HG03571 (cell line): ENCODE data around the gene PRPF18.

Source experiments
- ATAC-seq: cut with Tn5 transposase; IDR thresholded peaks from one replicate; pipeline ENCODE4 v1.9.1; 2021; ENCODE audit not compliant: unreplicated experiment

The PRPF18 gene

GRCh38 chr10:13637303-13637856 is 50.6 kb downstream of the PRPF18 start:
- ATAC-seq = no peak

DNA sequence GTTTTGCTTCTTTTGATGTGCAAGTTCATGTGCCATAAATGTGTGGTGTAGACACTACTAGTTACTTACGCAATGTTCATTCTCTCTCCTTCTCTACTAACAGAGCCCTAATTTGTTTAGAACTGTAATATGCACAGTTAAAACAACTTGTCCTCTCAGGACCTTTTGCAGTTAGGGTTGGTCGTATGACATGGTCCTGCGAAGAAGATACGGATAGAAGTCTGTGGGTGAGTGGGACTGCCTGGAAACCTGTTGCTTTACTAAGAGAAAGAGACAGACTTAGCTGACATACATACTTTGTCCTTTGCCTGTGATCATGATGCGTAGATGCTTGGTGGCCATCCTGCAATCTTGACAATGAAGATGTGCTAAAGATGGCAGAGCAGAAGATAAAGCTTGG is 51.1 kb downstream of the PRPF18 start:
- no peak for ATAC-seq

- ATAC-seq = no peak
Observed at GRCh38 chr10:13642293-13642692, 55.5 kb downstream of the PRPF18 start.

DNA sequence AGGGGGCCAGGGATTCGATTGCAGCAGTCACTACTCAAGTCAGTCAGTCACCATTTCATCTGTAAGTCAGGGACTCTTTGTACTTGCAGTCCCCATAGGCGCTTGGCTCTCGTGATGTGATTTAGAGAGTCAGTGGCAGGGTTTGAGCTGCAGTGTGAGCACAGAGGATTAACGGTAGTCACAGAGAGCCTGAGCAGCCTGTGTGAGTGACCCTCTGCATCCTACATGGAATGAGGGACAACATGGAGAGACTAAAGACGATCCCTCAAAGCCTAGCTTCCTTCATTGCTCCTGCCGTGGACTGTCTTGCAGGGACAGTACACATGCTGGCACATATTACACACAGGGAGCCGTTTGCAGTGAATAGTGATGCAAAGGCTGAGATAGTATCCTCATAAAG is 56.3 kb downstream of the PRPF18 start:
- ATAC-seq = no peak

- ATAC-seq = no peak
Observed at GRCh38 chr10:13644866-13645265, 58.1 kb downstream of the PRPF18 start.

DNA sequence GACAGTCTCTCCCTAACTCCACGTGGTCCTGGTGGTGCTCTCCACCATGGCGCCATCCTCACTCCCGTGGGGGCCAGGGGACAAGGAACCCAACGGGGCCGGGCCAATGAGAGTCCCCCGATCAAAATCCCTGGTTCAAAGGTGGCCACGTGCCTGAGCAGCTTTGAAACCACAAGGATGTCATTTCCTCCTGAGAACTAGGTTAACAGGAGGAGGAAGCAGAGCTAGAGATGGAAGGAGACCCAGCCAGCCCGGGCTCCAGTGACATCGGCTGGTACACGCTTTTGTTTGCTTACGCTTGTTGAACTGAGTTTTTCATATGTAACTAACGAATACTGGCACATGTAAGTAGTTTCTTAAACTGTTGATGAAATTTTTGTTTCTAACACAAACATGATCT is 61.7 kb downstream of the PRPF18 start:
- no peak for ATAC-seq

- peak; percentile 58 for ATAC-seq
Observed at GRCh38 chr10:13649844-13650520, 63.2 kb downstream of the PRPF18 start.

GRCh38 chr10:13650961-13651360 is 64.2 kb downstream of the PRPF18 start:
- ATAC-seq = no peak

GRCh38 chr10:13651969-13652720 is 65.4 kb downstream of the PRPF18 start:
- ATAC-seq = no peak

DNA sequence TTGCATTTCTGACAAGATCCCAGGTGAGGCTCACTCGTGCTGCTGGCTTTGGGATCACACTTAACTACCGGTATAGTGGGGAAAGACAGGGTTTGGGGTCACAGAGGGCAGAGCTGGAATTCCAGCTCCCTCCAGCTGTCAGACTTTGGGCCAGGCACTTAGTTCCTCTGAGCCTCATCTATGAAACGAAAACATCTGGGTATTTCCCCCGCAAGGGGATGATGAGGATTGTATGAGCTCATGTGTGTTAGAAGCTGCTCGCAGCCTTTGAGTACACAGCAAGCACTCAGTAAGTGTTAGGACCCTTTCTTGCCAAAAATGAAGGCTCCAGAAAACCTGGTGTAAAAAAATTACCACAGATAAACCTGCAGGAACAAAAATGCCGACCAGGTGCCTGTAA is 66.1 kb downstream of the PRPF18 start:
- ATAC-seq = no peak

GRCh38 chr10:13654118-13654830 is 67.5 kb downstream of the PRPF18 start:
- ATAC-seq = no peak

- ATAC-seq = no peak
Observed at GRCh38 chr10:13654846-13655245, 68.1 kb downstream of the PRPF18 start.

- no peak for ATAC-seq
Observed at GRCh38 chr10:13656337-13657100, 69.8 kb downstream of the PRPF18 start.

DNA sequence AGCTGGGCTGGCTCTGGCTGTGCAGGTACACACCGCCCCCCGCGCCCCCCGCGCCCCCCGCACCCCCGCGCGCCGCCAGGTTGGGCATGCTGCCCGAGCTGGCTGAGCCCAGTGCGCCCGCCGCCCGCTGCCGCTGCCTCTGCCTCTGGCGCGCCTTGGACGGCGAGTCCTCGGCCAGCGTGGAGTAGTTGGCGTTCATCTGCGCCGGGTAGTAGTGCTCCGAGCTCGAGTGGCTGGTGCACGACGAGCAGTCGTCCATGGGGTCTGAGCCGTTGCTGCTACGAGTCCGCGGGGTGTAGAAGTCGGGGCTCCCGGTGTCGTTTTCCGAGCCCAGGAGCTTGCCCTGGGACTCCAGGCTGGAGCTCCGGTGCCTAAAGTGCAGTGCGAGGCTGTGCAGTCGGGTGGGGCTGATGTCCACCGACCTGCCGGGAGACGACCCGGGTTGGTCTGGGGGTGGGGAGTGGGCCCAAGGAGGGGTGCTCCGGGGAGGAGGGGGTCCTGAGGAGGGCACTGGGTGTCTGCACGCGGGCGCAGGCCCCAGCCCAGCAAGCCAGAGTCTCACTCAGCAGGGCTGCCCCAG is 70.4 kb downstream of the PRPF18 start:
- no peak for ATAC-seq

- no peak for ATAC-seq
Observed at GRCh38 chr10:13658264-13658663, 71.5 kb downstream of the PRPF18 start.

- no peak for ATAC-seq
Observed at GRCh38 chr10:13658871-13659685, 72.3 kb downstream of the PRPF18 start.

DNA sequence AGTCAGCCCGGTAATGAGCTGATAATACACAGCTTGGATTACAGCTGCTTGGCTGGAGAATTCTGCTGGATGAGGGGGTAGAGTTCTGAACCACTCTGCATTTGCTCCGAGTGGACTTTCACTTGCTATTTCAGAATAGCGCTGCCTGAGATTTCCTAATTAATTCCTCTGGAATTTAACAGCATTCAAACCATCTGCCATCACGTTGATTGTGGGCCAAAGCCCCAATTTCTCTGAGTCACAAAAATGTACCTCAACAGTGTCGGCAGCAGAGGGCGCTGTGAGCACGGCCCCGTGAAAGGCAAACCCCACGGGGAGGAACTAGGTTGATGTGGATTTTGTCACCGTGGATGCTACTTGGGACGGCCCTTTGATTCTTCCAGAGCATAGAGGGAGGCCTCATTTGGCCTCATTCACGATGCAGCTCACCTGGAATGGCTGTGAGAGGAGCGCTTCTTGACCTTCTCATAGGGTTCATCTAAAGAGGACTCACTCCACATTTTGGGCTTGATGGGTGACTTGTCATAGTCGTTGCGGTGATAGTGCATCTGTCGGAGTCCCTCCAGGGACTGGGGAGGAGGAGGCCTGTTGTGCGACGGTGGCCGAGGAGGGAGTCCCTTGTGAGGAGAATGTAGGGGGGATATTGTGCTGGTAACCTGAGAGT is 73.3 kb downstream of the PRPF18 start:
- ATAC-seq = no peak

DNA sequence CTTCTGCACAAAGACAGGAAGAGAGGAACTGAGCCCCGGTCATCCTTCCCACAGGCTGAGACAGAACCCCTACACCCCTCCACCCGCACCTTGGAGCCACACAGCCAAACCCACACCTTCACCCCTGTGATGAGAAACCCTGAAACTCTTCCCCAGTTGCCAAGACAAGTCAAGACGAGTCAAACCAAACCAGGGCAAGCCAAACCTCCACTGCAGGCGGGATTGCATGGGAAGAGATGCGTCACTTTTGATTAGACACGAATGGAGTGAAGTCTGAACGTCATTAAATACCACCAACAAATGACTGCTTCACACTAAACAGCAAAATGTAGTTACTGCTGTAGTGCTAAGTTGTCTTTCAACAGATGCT is 73.8 kb downstream of the PRPF18 start:
- ATAC-seq = no peak

GRCh38 chr10:13661256-13661655 is 74.5 kb downstream of the PRPF18 start:
- ATAC-seq = no peak
